Gastrocnemius medialis (tissue), 4 donors: ENCODE data around the gene DKKL1.

ENCODE experiments used
- POLR2A ChIP-seq, 2 donors: fragments of 450-650 bp; IDR thresholded peaks; one replicate each; pipeline ENCODE4 v1.6.1; 2017; ENCODE audit warnings: antibody characterized with exemption in 2 of 2, mild to moderate bottlenecking in 2 of 2, moderate library complexity in 2 of 2
- TF ChIP-seq, protein P1 (sequence below), 5 experiments: fragments of 450-650 bp in 3 of 5; fragments of 200-600 bp in 2 of 5; sonication (generic) in 2 of 5; IDR thresholded peaks in 4 of 5; conservative IDR thresholded peaks in 1 of 5; 1 replicate in 4 of 5; 2 replicates in 1 of 5; pipeline ENCODE4 v1.5.1; 2016 to 2019; ENCODE audit warnings: antibody characterized with exemption in 5 of 5, mild to moderate bottlenecking in 3 of 5, moderate library complexity in 3 of 5

DNA sequence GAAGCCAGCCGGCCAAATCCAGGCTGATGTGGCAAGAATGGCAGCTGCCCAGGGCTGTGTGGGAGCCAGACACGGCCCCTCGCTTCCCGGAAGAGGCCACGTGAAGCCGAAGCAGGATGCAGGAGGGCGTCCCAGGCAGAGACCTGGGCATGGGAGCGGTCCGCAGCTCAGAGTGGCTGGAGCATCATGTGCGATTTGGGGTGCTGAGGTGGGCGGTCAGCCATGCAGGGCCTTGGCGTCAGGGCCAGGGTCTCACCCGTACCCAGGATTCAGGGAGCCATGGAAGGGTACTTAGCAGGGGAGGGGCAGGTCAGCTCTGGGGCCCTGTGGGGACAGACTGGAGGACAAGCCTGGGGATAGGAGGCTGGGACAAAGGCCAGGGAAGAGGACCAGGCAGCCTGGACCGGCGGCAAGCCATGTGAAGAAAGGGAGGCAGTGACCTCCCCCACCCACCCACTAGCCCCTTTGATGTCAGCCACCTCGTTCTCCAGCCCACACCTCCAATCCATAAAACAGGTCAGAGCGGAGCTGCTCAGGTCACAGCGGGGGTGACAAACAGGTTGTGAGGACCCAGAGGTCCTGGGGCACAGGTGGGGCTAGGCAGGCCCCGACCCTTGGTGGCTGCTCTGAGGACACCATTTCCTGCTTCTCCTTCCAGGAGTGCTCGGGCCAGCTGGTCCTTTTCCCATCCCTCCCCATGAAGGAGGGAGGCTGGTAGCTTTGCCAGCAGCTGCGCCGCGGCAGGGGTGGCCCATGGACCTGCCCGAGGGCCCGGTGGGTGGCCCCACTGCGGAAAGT lies 26.7 kb downstream of the DKKL1 start:
- TF ChIP-seq, protein P1, sequence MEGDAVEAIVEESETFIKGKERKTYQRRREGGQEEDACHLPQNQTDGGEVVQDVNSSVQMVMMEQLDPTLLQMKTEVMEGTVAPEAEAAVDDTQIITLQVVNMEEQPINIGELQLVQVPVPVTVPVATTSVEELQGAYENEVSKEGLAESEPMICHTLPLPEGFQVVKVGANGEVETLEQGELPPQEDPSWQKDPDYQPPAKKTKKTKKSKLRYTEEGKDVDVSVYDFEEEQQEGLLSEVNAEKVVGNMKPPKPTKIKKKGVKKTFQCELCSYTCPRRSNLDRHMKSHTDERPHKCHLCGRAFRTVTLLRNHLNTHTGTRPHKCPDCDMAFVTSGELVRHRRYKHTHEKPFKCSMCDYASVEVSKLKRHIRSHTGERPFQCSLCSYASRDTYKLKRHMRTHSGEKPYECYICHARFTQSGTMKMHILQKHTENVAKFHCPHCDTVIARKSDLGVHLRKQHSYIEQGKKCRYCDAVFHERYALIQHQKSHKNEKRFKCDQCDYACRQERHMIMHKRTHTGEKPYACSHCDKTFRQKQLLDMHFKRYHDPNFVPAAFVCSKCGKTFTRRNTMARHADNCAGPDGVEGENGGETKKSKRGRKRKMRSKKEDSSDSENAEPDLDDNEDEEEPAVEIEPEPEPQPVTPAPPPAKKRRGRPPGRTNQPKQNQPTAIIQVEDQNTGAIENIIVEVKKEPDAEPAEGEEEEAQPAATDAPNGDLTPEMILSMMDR (IDR thresholded peaks at IDR 0.05 in 4 of 5, conservative IDR thresholded peaks at IDR 0.05 in 1 of 5) = no peak
- no peak for TF ChIP-seq POLR2A (IDR thresholded peaks at IDR 0.05)
